Neural progenitor cell (in vitro differentiated cells): ENCODE measurements around the gene TNFRSF13B.

Experiments used
- EZH2 ChIP-seq: fragments of 200-600 bp; sonication (generic); IDR thresholded peaks from 2 replicates; pipeline ENCODE4 v1.6.1; 2017; ENCODE audit warnings: antibody characterized with exemption, mild to moderate bottlenecking, moderate library complexity
- TF ChIP-seq, protein P1 (sequence below): fragments of 200-600 bp; sonication (generic); IDR thresholded peaks from 2 replicates; pipeline ENCODE4 v1.5.1; 2017; ENCODE audit warnings: antibody characterized with exemption, mild to moderate bottlenecking

DNA sequence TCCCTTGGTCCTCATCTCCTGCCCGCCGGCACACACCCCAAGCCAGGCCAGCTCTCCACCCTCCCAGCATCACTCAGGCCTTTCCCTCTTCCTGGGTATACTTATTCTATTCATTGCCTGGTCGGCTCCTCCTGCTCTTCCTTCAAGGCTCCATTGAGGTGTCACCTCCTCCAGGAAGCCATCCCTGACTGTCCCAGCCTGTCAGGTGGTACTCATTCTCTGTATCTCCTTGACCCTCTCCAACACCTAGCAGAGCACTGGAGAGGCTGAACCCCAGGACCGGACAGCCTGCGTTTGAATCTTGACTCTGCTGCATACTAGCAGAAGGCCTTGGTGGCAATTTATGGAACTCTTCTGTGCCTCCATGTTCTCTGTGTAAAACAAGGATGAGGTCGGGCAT is 428 bp upstream of the TNFRSF13B start:
- TF ChIP-seq, protein P1, sequence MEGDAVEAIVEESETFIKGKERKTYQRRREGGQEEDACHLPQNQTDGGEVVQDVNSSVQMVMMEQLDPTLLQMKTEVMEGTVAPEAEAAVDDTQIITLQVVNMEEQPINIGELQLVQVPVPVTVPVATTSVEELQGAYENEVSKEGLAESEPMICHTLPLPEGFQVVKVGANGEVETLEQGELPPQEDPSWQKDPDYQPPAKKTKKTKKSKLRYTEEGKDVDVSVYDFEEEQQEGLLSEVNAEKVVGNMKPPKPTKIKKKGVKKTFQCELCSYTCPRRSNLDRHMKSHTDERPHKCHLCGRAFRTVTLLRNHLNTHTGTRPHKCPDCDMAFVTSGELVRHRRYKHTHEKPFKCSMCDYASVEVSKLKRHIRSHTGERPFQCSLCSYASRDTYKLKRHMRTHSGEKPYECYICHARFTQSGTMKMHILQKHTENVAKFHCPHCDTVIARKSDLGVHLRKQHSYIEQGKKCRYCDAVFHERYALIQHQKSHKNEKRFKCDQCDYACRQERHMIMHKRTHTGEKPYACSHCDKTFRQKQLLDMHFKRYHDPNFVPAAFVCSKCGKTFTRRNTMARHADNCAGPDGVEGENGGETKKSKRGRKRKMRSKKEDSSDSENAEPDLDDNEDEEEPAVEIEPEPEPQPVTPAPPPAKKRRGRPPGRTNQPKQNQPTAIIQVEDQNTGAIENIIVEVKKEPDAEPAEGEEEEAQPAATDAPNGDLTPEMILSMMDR: no peak
- no peak for TF ChIP-seq EZH2
